SKM-1 (cell line): ENCODE results near the gene LYG1.
"Not testable (repeated sequence)": the region's sequence is repeated elsewhere in the genome, so short reads cannot be mapped to it uniquely, and the experiment has no call there.

Experiments used
- DNase-seq: peaks from one replicate; lab custom pipeline; 2025; ENCODE audit not compliant: unreplicated experiment; lab: John Stamatoyannopoulos, UW

LYG1 gene

DNA sequence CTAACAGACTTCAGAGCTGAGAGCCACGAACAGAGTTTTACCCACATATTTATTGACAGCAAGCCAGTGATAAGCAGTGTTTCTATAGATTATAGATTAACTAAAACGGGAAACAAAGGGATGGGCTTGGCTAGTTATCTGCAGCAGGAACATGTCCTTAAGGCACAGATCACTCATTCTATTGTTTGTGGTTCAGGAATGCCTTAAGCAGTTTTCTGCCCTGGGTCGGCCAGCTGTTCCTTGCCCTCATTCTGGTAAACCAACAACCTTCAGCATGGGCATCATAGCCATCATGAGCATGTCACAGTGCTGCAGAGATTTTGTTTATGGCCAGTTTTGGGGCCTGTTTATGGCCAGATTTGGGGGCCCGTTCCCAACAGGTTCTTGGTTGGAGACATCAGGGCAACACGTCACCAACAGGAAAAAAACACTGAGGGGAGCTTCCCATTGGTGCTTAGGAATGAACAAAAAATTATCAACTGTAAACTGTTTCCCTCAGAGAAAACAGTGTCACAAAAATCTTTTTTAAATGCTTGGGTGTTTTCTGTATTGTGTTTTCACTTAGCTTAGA lies 22.7 kb downstream of the LYG1 start:
- not testable (repeated sequence) for DNase-seq

DNA sequence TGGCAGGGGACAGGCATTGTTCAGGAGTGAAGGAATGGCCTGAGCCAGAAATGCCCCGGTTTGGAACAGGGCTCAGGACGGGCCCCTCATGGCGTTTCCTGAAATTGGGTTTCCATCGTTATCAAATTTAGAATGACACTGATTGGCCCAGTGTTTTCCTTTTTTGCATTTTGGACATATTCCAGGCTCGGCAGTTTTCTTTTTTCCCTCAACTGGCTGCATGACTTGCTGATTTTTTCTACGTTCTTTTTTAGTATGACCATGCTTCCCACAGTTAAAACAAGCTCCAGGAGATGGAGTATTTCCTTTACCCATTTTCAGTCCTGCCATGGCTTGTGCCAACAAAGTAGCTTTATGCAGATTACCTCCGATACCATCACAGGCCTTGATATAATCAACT lies 25.1 kb downstream of the LYG1 start:
- DNase-seq: no peak

DNA sequence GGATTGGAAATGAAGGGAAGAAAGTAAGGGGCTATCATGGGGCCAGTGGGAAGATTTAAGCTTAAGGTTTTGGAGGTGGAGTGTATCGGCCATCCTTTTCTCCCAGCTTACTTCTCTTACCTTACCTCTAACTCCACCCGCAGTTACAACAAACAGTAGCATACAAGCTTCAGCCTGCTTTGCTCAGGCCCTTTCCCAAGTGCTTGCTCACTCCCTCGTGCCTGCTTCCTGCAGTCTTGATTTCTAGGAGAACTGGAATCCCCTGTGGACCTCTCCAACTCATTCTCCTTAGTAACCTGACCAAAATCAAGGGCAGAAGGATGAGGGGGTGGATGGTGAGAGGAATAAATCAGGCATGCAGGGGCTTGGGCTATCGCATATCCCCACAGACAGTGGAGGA lies 39.8 kb downstream of the LYG1 start:
- no peak for DNase-seq

DNA sequence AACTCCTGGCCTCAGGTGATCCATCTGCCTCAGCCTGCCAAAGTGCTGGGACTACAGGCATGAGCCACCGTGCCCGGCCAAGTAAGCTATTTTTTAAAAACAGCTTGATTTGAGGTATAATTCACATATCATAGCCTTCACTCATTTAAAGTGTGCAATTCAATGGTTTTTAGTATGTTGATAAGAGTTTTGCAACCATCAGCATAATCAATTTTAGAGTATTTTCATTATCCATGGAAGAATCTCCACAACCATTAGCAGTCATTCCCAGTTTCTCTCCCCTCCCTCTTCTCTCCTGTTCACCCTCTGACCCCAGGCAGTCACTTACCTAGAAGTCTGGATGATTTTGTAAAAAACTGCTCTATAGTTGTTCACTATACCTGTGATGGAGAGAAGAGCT lies 40.8 kb downstream of the LYG1 start:
- DNase-seq: no peak

DNA sequence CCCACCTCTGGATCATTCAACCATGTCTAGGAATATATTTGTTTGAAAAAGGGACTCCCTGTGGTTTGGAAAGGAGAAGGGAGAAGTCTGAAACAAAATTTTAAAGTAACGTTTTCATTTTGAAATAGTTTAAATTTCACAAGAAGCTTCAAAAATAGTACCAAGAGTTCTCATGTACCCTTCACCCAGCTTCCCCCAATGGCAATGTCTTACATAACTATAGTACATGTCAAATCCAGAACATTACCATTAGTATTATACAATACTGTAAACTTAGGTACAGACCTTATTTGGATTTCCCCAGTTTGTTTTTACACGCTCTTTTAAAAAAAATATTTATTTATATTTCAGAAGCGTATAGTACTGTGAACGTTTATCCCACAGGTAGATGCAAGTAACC lies 41.5 kb downstream of the LYG1 start:
- no peak for DNase-seq

DNA sequence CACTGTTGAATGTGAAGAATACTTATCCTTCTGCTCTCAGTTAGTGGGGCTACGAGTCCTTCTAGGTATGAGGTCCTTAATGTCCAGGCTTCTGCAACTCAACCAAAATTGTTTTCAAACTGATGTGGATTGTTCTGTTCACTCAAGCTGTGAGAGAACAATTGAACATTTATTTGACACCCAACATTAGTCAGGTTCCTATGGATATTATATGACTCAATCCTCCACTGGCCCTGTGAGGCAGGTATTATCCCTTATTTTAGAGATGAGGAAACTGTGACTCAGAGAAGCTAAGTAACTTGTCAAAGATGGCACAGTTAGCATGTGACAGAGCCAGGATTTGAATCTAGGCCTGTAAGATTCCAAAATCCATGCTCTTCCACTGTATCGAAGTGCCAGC lies 44.3 kb downstream of the LYG1 start:
- DNase-seq: no peak

DNA sequence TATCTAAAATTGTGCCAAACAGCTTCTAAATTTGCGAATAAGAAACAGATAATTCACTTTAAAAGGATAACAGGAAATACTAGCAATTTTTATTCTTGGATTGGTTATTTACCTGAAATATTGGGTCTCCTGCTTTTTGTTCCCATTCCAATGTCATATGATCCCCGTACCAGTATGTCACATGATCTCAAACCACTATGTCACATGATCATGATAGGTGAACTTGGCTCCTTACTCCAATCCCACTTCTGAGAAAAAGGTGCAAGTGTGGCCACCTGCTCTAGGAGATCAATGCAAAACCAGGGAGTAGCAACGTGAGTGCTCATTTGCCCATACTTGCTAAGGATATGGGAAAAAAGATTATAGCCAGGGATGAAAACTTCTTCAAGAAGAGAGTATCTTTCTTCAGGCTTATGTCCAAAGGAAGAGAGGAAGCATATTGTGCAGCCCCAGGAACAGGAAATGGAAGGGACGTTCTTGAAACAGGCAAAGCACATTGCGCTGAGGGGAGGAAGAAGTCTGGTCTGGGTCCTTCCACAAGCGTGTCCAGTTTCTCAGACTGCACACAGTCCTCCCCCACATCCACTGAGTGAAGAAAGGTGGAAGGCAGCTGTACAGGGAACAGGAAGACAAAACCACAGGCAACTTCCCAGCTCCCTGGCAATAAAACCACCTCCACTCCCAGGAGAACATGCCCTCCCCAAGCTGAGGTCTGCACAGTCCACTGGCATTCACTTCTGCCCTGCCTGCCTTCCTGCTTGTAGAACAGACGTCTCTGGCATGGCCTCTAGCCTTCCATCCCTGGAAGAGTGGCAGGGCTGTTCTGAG lies 45.3 kb downstream of the LYG1 start, which contains the start of gene LYG2:
TSS of gene LYG2 (minus strand) at position 176 of the 828 bp plus-strand sequence. CDS start 1,406 bp downstream, outside the sequence.
- peak; percentile 32 for DNase-seq

DNA sequence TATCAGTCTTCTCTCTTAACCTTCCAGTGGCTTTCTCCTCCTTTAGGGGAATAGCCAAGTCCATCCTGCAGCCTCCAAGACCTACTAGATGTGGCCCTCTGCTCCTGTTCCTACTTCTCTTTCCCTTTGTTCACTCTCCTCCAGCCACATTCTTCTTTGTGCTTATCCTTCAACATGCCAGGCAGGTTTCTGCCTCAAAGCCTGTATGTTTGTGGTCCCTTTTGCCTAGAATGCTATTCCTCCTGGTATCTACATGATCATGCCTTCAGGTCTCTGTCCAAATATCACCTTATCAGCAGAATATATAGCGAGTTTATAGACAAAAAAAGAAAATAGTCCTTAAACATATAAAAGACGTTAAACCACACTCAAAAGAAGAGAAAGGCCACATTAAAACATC lies 51.0 kb downstream of the LYG1 start:
- DNase-seq: no peak

DNA sequence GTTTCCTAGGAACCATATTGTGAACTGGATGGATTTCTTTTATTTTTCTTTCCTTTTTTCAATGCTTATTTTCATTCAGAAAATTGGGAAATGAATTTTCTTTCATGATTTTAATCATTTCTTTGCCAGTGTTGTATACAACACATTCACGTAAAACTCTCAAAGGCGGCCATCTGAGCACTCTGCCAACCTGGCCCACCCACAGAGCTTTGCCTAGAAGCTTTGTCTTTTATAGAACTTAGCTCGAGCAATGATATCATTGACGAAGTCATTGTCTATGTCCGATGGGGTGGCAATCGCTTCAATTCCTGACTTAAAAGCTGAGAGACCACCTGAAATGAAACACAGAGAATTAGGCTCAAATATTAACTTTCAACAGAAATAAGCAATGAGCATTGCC lies 58.8 kb downstream of the LYG1 start:
- DNase-seq: no peak

DNA sequence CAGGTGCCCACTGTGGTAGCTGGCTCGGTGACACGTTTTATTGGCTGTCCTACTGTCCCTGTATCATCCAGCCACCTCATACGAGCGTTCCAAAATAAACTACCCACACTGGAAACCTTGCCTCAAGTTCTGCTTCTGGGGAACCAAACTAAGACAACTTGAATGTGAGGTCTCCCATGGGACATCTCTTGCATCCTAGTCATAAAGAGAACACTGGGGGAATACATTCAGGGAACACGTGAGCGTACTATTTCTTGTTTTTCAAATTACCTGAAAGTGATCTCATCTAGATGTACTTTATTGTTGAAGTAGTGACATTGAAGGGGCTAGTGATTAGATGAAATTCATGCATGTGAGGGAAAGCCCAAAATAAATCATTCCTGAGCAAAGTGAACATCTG lies 60.6 kb downstream of the LYG1 start:
- no peak for DNase-seq

DNA sequence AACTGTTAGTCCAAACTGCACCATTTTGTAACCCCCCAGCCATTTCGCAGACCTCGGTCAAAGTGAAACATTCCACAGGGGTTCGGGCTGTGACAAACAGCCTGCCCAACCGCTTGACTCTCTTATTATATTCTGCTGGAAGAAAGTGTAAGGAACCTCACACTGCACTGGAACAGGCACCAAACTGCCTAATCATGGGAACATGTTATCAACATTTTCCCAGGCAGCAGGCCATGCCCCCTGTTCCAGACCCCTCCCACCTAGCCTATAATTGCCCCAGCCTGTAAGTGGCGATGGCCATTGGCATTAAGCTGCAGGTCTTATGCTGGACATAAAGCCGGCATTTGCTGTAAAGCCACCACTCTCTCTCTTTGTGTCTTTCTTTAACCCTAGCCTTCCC lies 62.4 kb downstream of the LYG1 start:
- DNase-seq: no peak
